Karpas-422 (cell line): ENCODE measurements around the gene FAM163B. TPM values are rescaled to one million over a fixed set of nuclear protein-coding genes. Genes with fewer than 3 reads are reported as not detected.

Experiments
- DNase-seq: peaks from one replicate; pipeline ENCODE4 v3.0.0-alpha.2; 2015
- H2AFZ ChIP-seq: fragments of 200-600 bp; sonication (generic); 2 replicates; pipeline ENCODE4 v1.6.1; 2014; ENCODE audit warnings: antibody characterized with exemption, low read length, mixed read lengths
- H3K27ac ChIP-seq: fragments of 200-600 bp; sonication (generic); 2 replicates; pipeline ENCODE4 v1.5.1; 2014; ENCODE audit warnings: mild to moderate bottlenecking, low read length, moderate library complexity
- H3K27me3 ChIP-seq: fragments of 200-600 bp; sonication (generic); 2 replicates; pipeline ENCODE4 v1.6.1; 2014; ENCODE audit warnings: low read length, mixed read lengths
- H3K36me3 ChIP-seq: fragments of 200-600 bp; sonication (generic); 2 replicates; pipeline ENCODE4 v1.6.1; 2014; ENCODE audit warnings: low read length, mixed read lengths; ENCODE audit not compliant: insufficient read depth
- H3K4me1 ChIP-seq: fragments of 200-600 bp; sonication (generic); 2 replicates; pipeline ENCODE4 v1.6.1; 2014; ENCODE audit warnings: mild to moderate bottlenecking, low read length, mixed read lengths
- H3K4me2 ChIP-seq: fragments of 200-600 bp; sonication (generic); 2 replicates; pipeline ENCODE4 v1.6.1; 2014; ENCODE audit warnings: low read length, low read depth, mild to moderate bottlenecking; ENCODE audit not compliant: poor library complexity, severe bottlenecking
- H3K4me3 ChIP-seq: fragments of 200-600 bp; sonication (generic); 2 replicates; pipeline ENCODE4 v1.5.1; 2014; ENCODE audit warnings: mild to moderate bottlenecking, antibody characterized with exemption, low read length, mixed read lengths
- H3K79me2 ChIP-seq: fragments of 200-600 bp; sonication (generic); 2 replicates; pipeline ENCODE4 v1.6.1; 2014; ENCODE audit warnings: mild to moderate bottlenecking, low read length, mixed read lengths
- H3K9ac ChIP-seq: fragments of 200-600 bp; sonication (generic); 2 replicates; pipeline ENCODE4 v1.6.0; 2014; ENCODE audit warnings: low read length
- H3K9me2 ChIP-seq: fragments of 200-600 bp; sonication (generic), shearing (Covaris generic); replicated peaks from 2 replicates; pipeline ENCODE4 v1.6.0; 2014; ENCODE audit warnings: mild to moderate bottlenecking, low read length, moderate library complexity; ENCODE audit not compliant: insufficient read depth
- H3K9me3 ChIP-seq: fragments of 300-700, 200-600 bp; sonication (generic); 2 replicates; pipeline ENCODE4 v1.6.1; 2014; ENCODE audit warnings: low read length, mixed read lengths
- H4K20me1 ChIP-seq: fragments of 200-600 bp; sonication (generic); 2 replicates; pipeline ENCODE4 v1.6.1; 2014; ENCODE audit warnings: mild to moderate bottlenecking, antibody characterized with exemption, low read length, low read depth; ENCODE audit not compliant: insufficient read depth
- total RNA-seq: library from RNA; depleted of rRNA; stranded (reverse); fragments of >200 nt; shearing (Covaris generic); gene quantifications from 2 replicates; pipeline ENCODE4 v1.2.3, GENCODE V29; 2014; ENCODE audit warnings: low replicate concordance

The FAM163B gene
- total RNA-seq, 1 experiment from 2014 or later, result not detected

- Histone ChIP-seq H3K9me2 (no peaks in the 10 kb centered on the region), H4K20me1 (no peaks in the 10 kb centered on the region), H3K36me3 (no peaks in the 10 kb centered on the region), H2AFZ (no peak overlapping the region), H3K4me1 (no peaks in the 10 kb centered on the region), H3K27me3 (no peaks in the 10 kb centered on the region), H3K4me3 (no peak overlapping the region), H3K27ac (no peak overlapping the region), H3K9me3 (no peaks in the 10 kb centered on the region), H3K79me2 (no peaks in the 10 kb centered on the region), H3K9ac (no peak overlapping the region), H3K4me2 (no peak overlapping the region)
- DNase-seq, result no peak
Observed at GRCh38 chr9:133649194-133649593, 40.0 kb upstream of the FAM163B start.

- H3K27me3 ChIP-seq, result no peaks in the 10 kb centered on the region
- H3K9me3 ChIP-seq, result no peaks in the 10 kb centered on the region
- no peak overlapping the region for H2AFZ ChIP-seq
- no peaks in the 10 kb centered on the region for H4K20me1 ChIP-seq
- no peak overlapping the region for H3K4me3 ChIP-seq
- H3K27ac ChIP-seq, result no peak overlapping the region
- no peak for DNase-seq
- no peaks in the 10 kb centered on the region for H3K36me3 ChIP-seq
- no peaks in the 10 kb centered on the region for H3K4me1 ChIP-seq
- no peaks in the 10 kb centered on the region for H3K9me2 ChIP-seq
- H3K9ac ChIP-seq, result no peak overlapping the region
- H3K4me2 ChIP-seq, result no peak overlapping the region
- H3K79me2 ChIP-seq, result no peaks in the 10 kb centered on the region
Observed at GRCh38 chr9:133647765-133648469, 38.7 kb upstream of the FAM163B start.

GRCh38 chr9:133647148-133647547 is 38.0 kb upstream of the FAM163B start:
- Histone ChIP-seq H3K9me3 (no peaks in the 10 kb centered on the region), H3K9ac (no peak overlapping the region), H3K27me3 (no peaks in the 10 kb centered on the region), H3K4me2 (no peak overlapping the region), H2AFZ (no peak overlapping the region), H3K9me2 (no peaks in the 10 kb centered on the region), H3K79me2 (no peaks in the 10 kb centered on the region), H3K27ac (no peak overlapping the region), H3K36me3 (no peaks in the 10 kb centered on the region), H3K4me3 (no peak overlapping the region), H3K4me1 (no peaks in the 10 kb centered on the region), H4K20me1 (no peaks in the 10 kb centered on the region)
- no peak for DNase-seq

- H3K4me1 ChIP-seq, result no peaks in the 10 kb centered on the region
- no peak for DNase-seq
- no peak overlapping the region for H2AFZ ChIP-seq
- no peak overlapping the region for H3K4me2 ChIP-seq
- H3K9me3 ChIP-seq, result no peaks in the 10 kb centered on the region
- no peak overlapping the region for H3K9ac ChIP-seq
- H3K4me3 ChIP-seq, result no peak overlapping the region
- 0 out of 2 replicates have a peak, but pooled peaks cover 2% of the 10 kb centered on the region for H4K20me1 ChIP-seq
- H3K27ac ChIP-seq, result no peak overlapping the region
- H3K27me3 ChIP-seq, result no peaks in the 10 kb centered on the region
- no peaks in the 10 kb centered on the region for H3K36me3 ChIP-seq
- no peaks in the 10 kb centered on the region for H3K9me2 ChIP-seq
- no peaks in the 10 kb centered on the region for H3K79me2 ChIP-seq
Observed at GRCh38 chr9:133645021-133645765, 36.0 kb upstream of the FAM163B start.

GRCh38 chr9:133643978-133644760 is 35.0 kb upstream of the FAM163B start:
- no peaks in the 10 kb centered on the region for H3K9me3 ChIP-seq
- H3K36me3 ChIP-seq, result no peaks in the 10 kb centered on the region
- no peaks in the 10 kb centered on the region for H3K9me2 ChIP-seq
- H3K4me2 ChIP-seq, result no peak overlapping the region
- H3K27me3 ChIP-seq, result no peaks in the 10 kb centered on the region
- no peak for DNase-seq
- H2AFZ ChIP-seq, result no peak overlapping the region
- H3K4me3 ChIP-seq, result no peak overlapping the region
- no peak overlapping the region for H3K9ac ChIP-seq
- no peaks in the 10 kb centered on the region for H3K4me1 ChIP-seq
- H3K79me2 ChIP-seq, result no peaks in the 10 kb centered on the region
- H4K20me1 ChIP-seq, result 0 out of 2 replicates have a peak, but pooled peaks cover 3% of the 10 kb centered on the region
- H3K27ac ChIP-seq, result no peak overlapping the region

- no peak overlapping the region for H3K9ac ChIP-seq
- no peaks in the 10 kb centered on the region for H3K9me3 ChIP-seq
Observed at GRCh38 chr9:133643362-133643755, 34.2 kb upstream of the FAM163B start.

GRCh38 chr9:133642708-133643361 is 33.6 kb upstream of the FAM163B start:
- no peaks in the 10 kb centered on the region for H3K4me1 ChIP-seq
- H3K27me3 ChIP-seq, result no peaks in the 10 kb centered on the region
- H3K4me3 ChIP-seq, result no peak overlapping the region
- no peaks in the 10 kb centered on the region for H3K9me2 ChIP-seq
- no peaks in the 10 kb centered on the region for H3K79me2 ChIP-seq
- DNase-seq, result no peak
- H4K20me1 ChIP-seq, result 0 out of 2 replicates have a peak, but pooled peaks cover 3% of the 10 kb centered on the region
- no peaks in the 10 kb centered on the region for H3K9me3 ChIP-seq
- no peak overlapping the region for H3K9ac ChIP-seq
- H2AFZ ChIP-seq, result no peak overlapping the region
- no peak overlapping the region for H3K4me2 ChIP-seq
- H3K27ac ChIP-seq, result no peak overlapping the region
- no peaks in the 10 kb centered on the region for H3K36me3 ChIP-seq

More at GRCh38 chr9:133643362-133643755, 34.2 kb upstream of the FAM163B start:
- no peaks in the 10 kb centered on the region for H3K27me3 ChIP-seq
- H3K27ac ChIP-seq, result no peak overlapping the region
- H3K79me2 ChIP-seq, result no peaks in the 10 kb centered on the region
- H3K4me2 ChIP-seq, result no peak overlapping the region
- no peak for DNase-seq
- no peak overlapping the region for H2AFZ ChIP-seq
- no peaks in the 10 kb centered on the region for H3K4me1 ChIP-seq
- no peak overlapping the region for H3K4me3 ChIP-seq
- H3K36me3 ChIP-seq, result no peaks in the 10 kb centered on the region
- 0 out of 2 replicates have a peak, but pooled peaks cover 3% of the 10 kb centered on the region for H4K20me1 ChIP-seq
- H3K9me2 ChIP-seq, result no peaks in the 10 kb centered on the region
